ENCODE measurements around the gene FBLIM1. TPM values are rescaled to one million over a fixed set of nuclear protein-coding genes. Genes with fewer than 3 reads are reported as not detected.

Gene FBLIM1
- polyA plus RNA-seq, 1 donor from 2014 or later: not detected

- no peak overlapping the region for H3K27ac Mint-ChIP-seq
- peaks cover 0 to 2% (median 0%) of the 10 kb centered on the region in 3 donors for H3K4me1 Mint-ChIP-seq
- H3K4me3 Mint-ChIP-seq: no peak overlapping the region
- peaks cover 1% of the 10 kb centered on the region for H3K27me3 Mint-ChIP-seq
- H3K36me3 Mint-ChIP-seq: no peaks in the 10 kb centered on the region
- H3K9me3 Mint-ChIP-seq: no peaks in the 10 kb centered on the region
Measured at GRCh38 chr1:15749399-15750291, 8.9 kb upstream of the FBLIM1 start.

- peaks cover 5% of the 10 kb centered on the region for H3K36me3 Mint-ChIP-seq
- H3K4me3 Mint-ChIP-seq: no peak overlapping the region
- peaks cover 0 to 3% (median 0%) of the 10 kb centered on the region in 3 donors for H3K9me3 Mint-ChIP-seq
- no peak overlapping the region for H3K27ac Mint-ChIP-seq
- H3K4me1 Mint-ChIP-seq: no peaks in the 10 kb centered on the region
- peaks cover 3% of the 10 kb centered on the region for H3K27me3 Mint-ChIP-seq
Measured at GRCh38 chr1:15750924-15751323, 7.7 kb upstream of the FBLIM1 start.

GRCh38 chr1:15751717-15752116 is 6.9 kb upstream of the FBLIM1 start:
- no peak overlapping the region for H3K4me3 Mint-ChIP-seq
- peaks cover 5% of the 10 kb centered on the region for H3K36me3 Mint-ChIP-seq
- peak overlapping the region in 1 of 3 donors; percentile 73 for H3K27ac Mint-ChIP-seq
- peaks cover 0 to 3% (median 0%) of the 10 kb centered on the region in 3 donors for H3K9me3 Mint-ChIP-seq
- H3K27me3 Mint-ChIP-seq: peaks cover 11% of the 10 kb centered on the region
- peaks cover 0 to 5% (median 1%) of the 10 kb centered on the region in 3 donors for H3K4me1 Mint-ChIP-seq

- Mint-ChIP-seq H3K36me3 (peaks cover 5% of the 10 kb centered on the region), H3K4me3 (no peak overlapping the region), H3K4me1 (peaks cover 0 to 8% (median 3%) of the 10 kb centered on the region in 3 donors), H3K27ac (no peak overlapping the region), H3K9me3 (peaks cover 0 to 3% (median 0%) of the 10 kb centered on the region in 3 donors), H3K27me3 (peaks cover 22% of the 10 kb centered on the region)
Measured at GRCh38 chr1:15753776-15754175, 4.8 kb upstream of the FBLIM1 start.

GRCh38 chr1:15755021-15755645 is 3.5 kb upstream of the FBLIM1 start:
- H3K4me1 Mint-ChIP-seq: peaks cover 0 to 8% (median 3%) of the 10 kb centered on the region in 3 donors
- H3K27me3 Mint-ChIP-seq: peaks cover 31% of the 10 kb centered on the region
- H3K36me3 Mint-ChIP-seq: peaks cover 5% of the 10 kb centered on the region
- H3K9me3 Mint-ChIP-seq: peaks cover 0 to 3% (median 0%) of the 10 kb centered on the region in 3 donors
- H3K27ac Mint-ChIP-seq: no peak overlapping the region
- H3K4me3 Mint-ChIP-seq: peak overlapping the region in 1 of 4 donors; percentile 30

- H3K27ac Mint-ChIP-seq: no peak overlapping the region
- peaks cover 5% of the 10 kb centered on the region for H3K36me3 Mint-ChIP-seq
- peak overlapping the region in 1 of 4 donors; percentile 8 for H3K4me3 Mint-ChIP-seq
- H3K27me3 Mint-ChIP-seq: peaks cover 35% of the 10 kb centered on the region
- peaks cover 0 to 3% (median 0%) of the 10 kb centered on the region in 3 donors for H3K9me3 Mint-ChIP-seq
- peaks cover 0 to 8% (median 3%) of the 10 kb centered on the region in 3 donors for H3K4me1 Mint-ChIP-seq
Measured at GRCh38 chr1:15755646-15756040, 3.0 kb upstream of the FBLIM1 start.

- H3K4me1 Mint-ChIP-seq: peaks cover 2 to 8% (median 3%) of the 10 kb centered on the region in 3 donors
- peaks cover 5% of the 10 kb centered on the region for H3K36me3 Mint-ChIP-seq
- peak overlapping the region in 1 of 3 donors; percentile 71 for H3K27ac Mint-ChIP-seq
- H3K27me3 Mint-ChIP-seq: peaks cover 36% of the 10 kb centered on the region
- peak overlapping the region in 1 of 4 donors; percentile 49 for H3K4me3 Mint-ChIP-seq
- H3K9me3 Mint-ChIP-seq: peaks cover 0 to 3% (median 0%) of the 10 kb centered on the region in 3 donors
Measured at GRCh38 chr1:15756143-15757015, 2.2 kb upstream of the FBLIM1 start.

- Mint-ChIP-seq H3K36me3 (peaks cover 5% of the 10 kb centered on the region), H3K4me1 (peaks cover 3 to 8% (median 5%) of the 10 kb centered on the region in 3 donors), H3K9me3 (peaks cover 0 to 3% (median 0%) of the 10 kb centered on the region in 3 donors), H3K27ac (no peak overlapping the region), H3K4me3 (peak overlapping the region in 2 of 4 donors; percentile 13 to 49), H3K27me3 (peaks cover 37% of the 10 kb centered on the region)
Measured at GRCh38 chr1:15757016-15757543, 1.5 kb upstream of the FBLIM1 start.

- Mint-ChIP-seq H3K27me3 (peaks cover 42% of the 10 kb centered on the region), H3K9me3 (peaks cover 0 to 3% (median 0%) of the 10 kb centered on the region in 3 donors), H3K4me3 (peak overlapping the region in 3 of 4 donors; percentile 24 to 91 (median 83)), H3K27ac (no peak overlapping the region), H3K36me3 (peaks cover 5% of the 10 kb centered on the region), H3K4me1 (peaks cover 3 to 8% (median 5%) of the 10 kb centered on the region in 3 donors)
Measured at GRCh38 chr1:15757575-15758342, 836 bp upstream of the FBLIM1 start.

GRCh38 chr1:15758953-15759661 is 512 bp downstream of the FBLIM1 start:
- peaks cover 0 to 3% (median 0%) of the 10 kb centered on the region in 3 donors for H3K9me3 Mint-ChIP-seq
- no peak overlapping the region for H3K27ac Mint-ChIP-seq
- H3K27me3 Mint-ChIP-seq: peaks cover 45% of the 10 kb centered on the region
- peak overlapping the region in 3 of 4 donors; percentile 23 to 73 (median 66) for H3K4me3 Mint-ChIP-seq
- peaks cover 3 to 8% (median 5%) of the 10 kb centered on the region in 3 donors for H3K4me1 Mint-ChIP-seq
- H3K36me3 Mint-ChIP-seq: peaks cover 5% of the 10 kb centered on the region

GRCh38 chr1:15760520-15761211 is 2.1 kb downstream of the FBLIM1 start:
- no peaks in the 10 kb centered on the region for H3K36me3 Mint-ChIP-seq
- no peaks in the 10 kb centered on the region for H3K9me3 Mint-ChIP-seq
- peaks cover 50% of the 10 kb centered on the region for H3K27me3 Mint-ChIP-seq
- peaks cover 3 to 8% (median 5%) of the 10 kb centered on the region in 3 donors for H3K4me1 Mint-ChIP-seq
- H3K4me3 Mint-ChIP-seq: peak overlapping the region in 1 of 4 donors; percentile 12
- H3K27ac Mint-ChIP-seq: no peak overlapping the region

- H3K9me3 Mint-ChIP-seq: no peaks in the 10 kb centered on the region
- H3K36me3 Mint-ChIP-seq: no peaks in the 10 kb centered on the region
- no peak overlapping the region for H3K27ac Mint-ChIP-seq
- H3K27me3 Mint-ChIP-seq: peaks cover 47% of the 10 kb centered on the region
- peaks cover 2 to 6% (median 5%) of the 10 kb centered on the region in 3 donors for H3K4me1 Mint-ChIP-seq
- H3K4me3 Mint-ChIP-seq: no peak overlapping the region
Measured at GRCh38 chr1:15761366-15762128, 3.0 kb downstream of the FBLIM1 start.
